SK-N-MC (cell line): ENCODE measurements around the gene ANKFN1.

Experiments used
- EZH2 ChIP-seq: fragments of 200-600 bp; sonication (generic); IDR thresholded peaks from one replicate; pipeline ENCODE4 v1.6.1; 2017; ENCODE audit warnings: antibody characterized with exemption
- FOXP2 ChIP-seq: optimal IDR thresholded peaks from 2 replicates; pipeline ENCODE3; 2011; ENCODE audit warnings: mild to moderate bottlenecking, moderate library complexity; ENCODE audit not compliant: insufficient read depth; ENCODE audit errors: extremely low read length, control extremely low read depth
- POLR2AphosphoS5 ChIP-seq: IDR thresholded peaks from 2 replicates; pipeline ENCODE4 v1.6.1; 2012; ENCODE audit warnings: mild to moderate bottlenecking, low read depth, low read length, borderline replicate concordance

- TF ChIP-seq EZH2, result no peak
- TF ChIP-seq POLR2AphosphoS5, result no peak
- no peak for TF ChIP-seq FOXP2
Observed at GRCh38 chr17:56121191-56122051, 31.9 kb upstream of the ANKFN1 start.
